ENCODE data around the gene MYZAP. TPM values are rescaled to one million over a fixed set of nuclear protein-coding genes. Genes with fewer than 3 reads are reported as not detected.

Gene MYZAP
- polyA plus RNA-seq, 1 donor from 2014 or later, result not detected

DNA sequence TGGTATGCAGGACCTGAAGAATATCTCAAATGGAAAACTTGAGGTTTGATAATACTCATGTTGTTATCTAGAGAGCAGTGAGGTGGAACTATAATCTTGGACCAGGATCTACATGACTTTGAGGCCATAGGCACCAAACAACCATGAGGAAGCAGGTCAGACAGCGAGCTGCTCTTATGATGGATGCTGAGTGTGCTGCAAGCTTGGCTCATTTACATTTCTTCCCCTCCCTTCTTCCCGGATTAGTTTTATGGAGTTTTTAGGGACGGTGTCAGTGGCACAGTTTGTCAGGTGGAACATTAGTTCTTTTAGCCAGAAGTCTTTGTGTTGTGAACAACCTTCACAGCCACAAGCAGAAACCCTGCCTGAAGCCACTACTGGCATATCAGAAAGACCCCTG is 8.0 kb upstream of the MYZAP start:
- no peaks in the 10 kb centered on the region for H3K79me2 ChIP-seq (replicated peaks; ENCODE audit: insufficient read depth, low read length)
- H3K9ac ChIP-seq (ENCODE audit: low read length), result no peak overlapping the region
- H3K27ac ChIP-seq (ENCODE audit: low read length), result no peak overlapping the region
- H4K20me1 ChIP-seq (ENCODE audit: insufficient read depth), result no peaks in the 10 kb centered on the region
- no peaks in the 10 kb centered on the region for H3K9me3 ChIP-seq (ENCODE audit: low read length)
- H3K27me3 ChIP-seq (ENCODE audit: insufficient read depth, low read depth, low read length), result no peaks in the 10 kb centered on the region
- no peak overlapping the region for H3K4me2 ChIP-seq (ENCODE audit: low read length)
- TF ChIP-seq, protein P1, sequence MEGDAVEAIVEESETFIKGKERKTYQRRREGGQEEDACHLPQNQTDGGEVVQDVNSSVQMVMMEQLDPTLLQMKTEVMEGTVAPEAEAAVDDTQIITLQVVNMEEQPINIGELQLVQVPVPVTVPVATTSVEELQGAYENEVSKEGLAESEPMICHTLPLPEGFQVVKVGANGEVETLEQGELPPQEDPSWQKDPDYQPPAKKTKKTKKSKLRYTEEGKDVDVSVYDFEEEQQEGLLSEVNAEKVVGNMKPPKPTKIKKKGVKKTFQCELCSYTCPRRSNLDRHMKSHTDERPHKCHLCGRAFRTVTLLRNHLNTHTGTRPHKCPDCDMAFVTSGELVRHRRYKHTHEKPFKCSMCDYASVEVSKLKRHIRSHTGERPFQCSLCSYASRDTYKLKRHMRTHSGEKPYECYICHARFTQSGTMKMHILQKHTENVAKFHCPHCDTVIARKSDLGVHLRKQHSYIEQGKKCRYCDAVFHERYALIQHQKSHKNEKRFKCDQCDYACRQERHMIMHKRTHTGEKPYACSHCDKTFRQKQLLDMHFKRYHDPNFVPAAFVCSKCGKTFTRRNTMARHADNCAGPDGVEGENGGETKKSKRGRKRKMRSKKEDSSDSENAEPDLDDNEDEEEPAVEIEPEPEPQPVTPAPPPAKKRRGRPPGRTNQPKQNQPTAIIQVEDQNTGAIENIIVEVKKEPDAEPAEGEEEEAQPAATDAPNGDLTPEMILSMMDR (IDR thresholded peaks at IDR 0.05; ENCODE audit: poor library complexity, severe bottlenecking), result no peak
- TF ChIP-seq RAD21 (conservative IDR thresholded peaks at IDR 0.05) (no peak), TAF1 (IDR thresholded peaks at IDR 0.05; ENCODE audit: low read depth) (no peak), MXI1 (conservative IDR thresholded peaks at IDR 0.05; ENCODE audit: poor library complexity, severe bottlenecking) (no peak), POLR2AphosphoS5 (IDR thresholded peaks at IDR 0.05) (no peak), SMC3 (conservative IDR thresholded peaks at IDR 0.05; ENCODE audit: poor library complexity) (no peak), EZH2 (IDR thresholded peaks at IDR 0.05; ENCODE audit: borderline replicate concordance, insufficient read depth, low read length, poor library complexity, severe bottlenecking) (no peak), EP300 (conservative IDR thresholded peaks at IDR 0.05; ENCODE audit: poor library complexity, severe bottlenecking) (no peak)
- TF ChIP-seq, protein P2, sequence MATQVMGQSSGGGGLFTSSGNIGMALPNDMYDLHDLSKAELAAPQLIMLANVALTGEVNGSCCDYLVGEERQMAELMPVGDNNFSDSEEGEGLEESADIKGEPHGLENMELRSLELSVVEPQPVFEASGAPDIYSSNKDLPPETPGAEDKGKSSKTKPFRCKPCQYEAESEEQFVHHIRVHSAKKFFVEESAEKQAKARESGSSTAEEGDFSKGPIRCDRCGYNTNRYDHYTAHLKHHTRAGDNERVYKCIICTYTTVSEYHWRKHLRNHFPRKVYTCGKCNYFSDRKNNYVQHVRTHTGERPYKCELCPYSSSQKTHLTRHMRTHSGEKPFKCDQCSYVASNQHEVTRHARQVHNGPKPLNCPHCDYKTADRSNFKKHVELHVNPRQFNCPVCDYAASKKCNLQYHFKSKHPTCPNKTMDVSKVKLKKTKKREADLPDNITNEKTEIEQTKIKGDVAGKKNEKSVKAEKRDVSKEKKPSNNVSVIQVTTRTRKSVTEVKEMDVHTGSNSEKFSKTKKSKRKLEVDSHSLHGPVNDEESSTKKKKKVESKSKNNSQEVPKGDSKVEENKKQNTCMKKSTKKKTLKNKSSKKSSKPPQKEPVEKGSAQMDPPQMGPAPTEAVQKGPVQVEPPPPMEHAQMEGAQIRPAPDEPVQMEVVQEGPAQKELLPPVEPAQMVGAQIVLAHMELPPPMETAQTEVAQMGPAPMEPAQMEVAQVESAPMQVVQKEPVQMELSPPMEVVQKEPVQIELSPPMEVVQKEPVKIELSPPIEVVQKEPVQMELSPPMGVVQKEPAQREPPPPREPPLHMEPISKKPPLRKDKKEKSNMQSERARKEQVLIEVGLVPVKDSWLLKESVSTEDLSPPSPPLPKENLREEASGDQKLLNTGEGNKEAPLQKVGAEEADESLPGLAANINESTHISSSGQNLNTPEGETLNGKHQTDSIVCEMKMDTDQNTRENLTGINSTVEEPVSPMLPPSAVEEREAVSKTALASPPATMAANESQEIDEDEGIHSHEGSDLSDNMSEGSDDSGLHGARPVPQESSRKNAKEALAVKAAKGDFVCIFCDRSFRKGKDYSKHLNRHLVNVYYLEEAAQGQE (IDR thresholded peaks at IDR 0.05; ENCODE audit: borderline replicate concordance), result no peak
- H3F3A ChIP-seq (ENCODE audit: insufficient read depth, low read length, poor library complexity, severe bottlenecking), result no peaks in the 10 kb centered on the region
- no peaks in the 10 kb centered on the region for H3K36me3 ChIP-seq (ENCODE audit: insufficient read depth, low read length)
- H3K4me3 ChIP-seq (ENCODE audit: low read length), result no peak overlapping the region
- no peak overlapping the region for H2AFZ ChIP-seq (ENCODE audit: low read depth, low read length)
- no peaks in the 10 kb centered on the region for H3K9me2 ChIP-seq (ENCODE audit: insufficient read depth, low read length)

DNA sequence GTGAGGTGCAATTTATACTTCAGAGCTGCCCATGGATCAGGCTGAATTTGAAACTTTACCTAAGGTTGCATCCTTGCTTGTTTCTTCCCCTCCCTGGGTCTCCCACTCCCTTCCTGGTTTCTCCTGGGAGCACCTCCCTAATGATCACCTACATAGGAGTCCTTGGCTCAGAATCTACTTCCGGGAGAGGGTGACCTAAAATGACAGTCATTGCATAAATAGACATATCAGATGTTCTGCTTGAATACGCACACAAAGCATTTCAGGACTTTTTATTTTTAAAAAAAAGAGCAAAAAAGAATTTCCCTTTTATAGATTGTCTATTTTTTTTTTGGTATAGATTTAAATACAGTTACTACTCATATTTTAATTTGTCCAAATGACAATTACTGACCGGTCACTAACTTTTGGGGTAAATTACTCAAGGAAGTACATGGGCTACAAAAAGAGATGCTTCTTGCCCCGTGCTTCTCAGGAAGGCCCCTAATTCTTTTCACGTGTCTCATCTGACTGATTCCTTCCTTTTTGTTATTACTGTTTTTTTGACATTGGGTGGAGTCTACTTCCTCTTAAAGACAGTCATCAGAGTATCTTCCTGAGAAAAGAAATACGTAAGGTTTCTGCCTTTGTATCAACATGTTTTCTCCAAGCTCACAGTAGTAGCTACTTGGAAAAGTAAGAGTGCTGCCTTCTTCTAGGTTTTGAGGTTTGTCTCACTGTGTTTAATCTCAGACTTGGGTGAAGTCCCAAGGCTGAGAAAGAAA is 4.9 kb upstream of the MYZAP start:
- Histone ChIP-seq H3K4me3 (ENCODE audit: low read length) (no peak overlapping the region), H3F3A (ENCODE audit: insufficient read depth, low read length, poor library complexity, severe bottlenecking) (no peaks in the 10 kb centered on the region), H3K27me3 (ENCODE audit: insufficient read depth, low read depth, low read length) (peaks cover 13% of the 10 kb centered on the region), H3K79me2 (replicated peaks; ENCODE audit: insufficient read depth, low read length) (no peaks in the 10 kb centered on the region), H3K9ac (ENCODE audit: low read length) (no peak overlapping the region), H3K36me3 (ENCODE audit: insufficient read depth, low read length) (no peaks in the 10 kb centered on the region), H3K9me2 (ENCODE audit: insufficient read depth, low read length) (no peaks in the 10 kb centered on the region), H4K20me1 (ENCODE audit: insufficient read depth) (no peaks in the 10 kb centered on the region), H2AFZ (ENCODE audit: low read depth, low read length) (no peak overlapping the region), H3K4me2 (ENCODE audit: low read length) (no peak overlapping the region), H3K27ac (ENCODE audit: low read length) (no peak overlapping the region), H3K9me3 (ENCODE audit: low read length) (no peaks in the 10 kb centered on the region)
- TF ChIP-seq TAF1 (IDR thresholded peaks at IDR 0.05; ENCODE audit: low read depth) (no peak), SMC3 (conservative IDR thresholded peaks at IDR 0.05; ENCODE audit: poor library complexity) (no peak), POLR2AphosphoS5 (IDR thresholded peaks at IDR 0.05) (no peak), RAD21 (conservative IDR thresholded peaks at IDR 0.05) (no peak), EP300 (conservative IDR thresholded peaks at IDR 0.05; ENCODE audit: poor library complexity, severe bottlenecking) (no peak), EZH2 (IDR thresholded peaks at IDR 0.05; ENCODE audit: borderline replicate concordance, insufficient read depth, low read length, poor library complexity, severe bottlenecking) (no peak), MXI1 (conservative IDR thresholded peaks at IDR 0.05; ENCODE audit: poor library complexity, severe bottlenecking) (no peak)
- TF ChIP-seq, protein P2 (IDR thresholded peaks at IDR 0.05; ENCODE audit: borderline replicate concordance), result no peak
- TF ChIP-seq, protein P1 (IDR thresholded peaks at IDR 0.05; ENCODE audit: poor library complexity, severe bottlenecking), result no peak
